ENCODE results near the gene IKZF1.

GRCh38 chr7:50312250-50313162 is 8.0 kb downstream of the IKZF1 start:
- no peak for TF ChIP-seq CTCF (IDR thresholded peaks at IDR 0.05; ENCODE audit: low read depth, low read length)
- TF ChIP-seq POLR2A (IDR thresholded peaks at IDR 0.05; ENCODE audit: extremely low read depth, insufficient read length) = no peak
